Rectal smooth muscle tissue (tissue), 1 donor: ENCODE results near the gene FLOT2.
"Not testable (repeated sequence)": the region's sequence is repeated elsewhere in the genome, so short reads cannot be mapped to it uniquely, and the experiment has no call there.

ENCODE experiments used
- H3K27ac ChIP-seq: one replicate; pipeline ENCODE4 v1.7.0; 2013; ENCODE audit warnings: low read depth, low read length, inconsistent platforms
- H3K27me3 ChIP-seq: one replicate; pipeline ENCODE4 v1.7.0; 2013; ENCODE audit warnings: low read length; ENCODE audit not compliant: control insufficient read depth, insufficient read depth
- H3K36me3 ChIP-seq: one replicate; pipeline ENCODE4 v1.7.0; 2013; ENCODE audit warnings: low read length; ENCODE audit not compliant: control insufficient read depth, insufficient read depth
- H3K4me1 ChIP-seq: one replicate; pipeline ENCODE4 v1.7.0; 2013; ENCODE audit warnings: low read length; ENCODE audit not compliant: control insufficient read depth, insufficient read depth
- H3K4me3 ChIP-seq: one replicate; pipeline ENCODE4 v1.7.0; 2013; ENCODE audit warnings: low read length
- H3K9ac ChIP-seq: one replicate; pipeline ENCODE4 v1.7.0; 2013; ENCODE audit warnings: low read length

FLOT2 gene

DNA sequence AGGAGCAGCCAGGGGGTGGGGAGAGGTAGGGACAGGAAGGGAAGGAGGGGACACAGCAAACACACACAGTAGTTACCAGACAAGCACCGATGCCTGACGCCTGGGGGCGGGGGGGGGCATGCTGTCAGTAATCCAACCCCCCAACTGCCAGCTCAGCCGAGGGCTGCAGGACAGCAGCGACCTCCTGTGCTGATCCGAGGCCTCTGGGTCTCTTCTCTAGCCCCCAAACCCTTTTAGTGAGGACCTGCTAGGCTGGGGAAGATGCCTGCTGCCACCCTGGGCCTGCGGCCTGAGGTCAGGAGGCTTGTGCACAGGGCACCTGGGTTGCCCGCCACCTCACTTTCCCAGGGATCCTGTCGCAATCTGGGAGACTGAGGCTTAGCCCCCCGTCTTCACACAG is 11.6 kb downstream of the FLOT2 start:
- Histone ChIP-seq H3K9ac (no peak overlapping the region), H3K4me1 (no peaks in the 10 kb centered on the region), H3K27ac (no peak overlapping the region), H3K4me3 (no peak overlapping the region), H3K27me3 (no peaks in the 10 kb centered on the region), H3K36me3 (peaks cover 33% of the 10 kb centered on the region)

DNA sequence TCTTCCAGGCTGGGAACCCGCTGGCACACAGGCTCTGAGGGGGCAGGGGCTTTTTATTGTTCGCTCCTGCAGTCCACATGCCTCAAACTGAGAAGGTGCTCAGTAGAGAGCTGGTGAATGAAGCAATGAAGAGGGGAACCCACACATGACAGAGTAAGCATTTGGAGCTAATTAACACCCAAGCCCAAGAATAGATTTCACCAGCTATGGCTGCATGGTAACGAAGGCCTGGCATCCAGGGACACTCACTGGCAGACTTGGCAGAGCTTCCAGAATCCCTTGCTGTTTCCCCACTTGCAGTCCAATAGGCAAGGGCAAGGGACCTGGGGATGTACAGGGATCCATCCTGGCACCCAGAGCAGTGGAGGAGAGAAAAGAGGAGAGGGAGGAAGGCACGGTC is 12.2 kb downstream of the FLOT2 start:
- Histone ChIP-seq H3K27ac (no peak overlapping the region), H3K4me3 (no peak overlapping the region), H3K9ac (no peak overlapping the region), H3K36me3 (peaks cover 39% of the 10 kb centered on the region), H3K4me1 (no peaks in the 10 kb centered on the region), H3K27me3 (no peaks in the 10 kb centered on the region)

DNA sequence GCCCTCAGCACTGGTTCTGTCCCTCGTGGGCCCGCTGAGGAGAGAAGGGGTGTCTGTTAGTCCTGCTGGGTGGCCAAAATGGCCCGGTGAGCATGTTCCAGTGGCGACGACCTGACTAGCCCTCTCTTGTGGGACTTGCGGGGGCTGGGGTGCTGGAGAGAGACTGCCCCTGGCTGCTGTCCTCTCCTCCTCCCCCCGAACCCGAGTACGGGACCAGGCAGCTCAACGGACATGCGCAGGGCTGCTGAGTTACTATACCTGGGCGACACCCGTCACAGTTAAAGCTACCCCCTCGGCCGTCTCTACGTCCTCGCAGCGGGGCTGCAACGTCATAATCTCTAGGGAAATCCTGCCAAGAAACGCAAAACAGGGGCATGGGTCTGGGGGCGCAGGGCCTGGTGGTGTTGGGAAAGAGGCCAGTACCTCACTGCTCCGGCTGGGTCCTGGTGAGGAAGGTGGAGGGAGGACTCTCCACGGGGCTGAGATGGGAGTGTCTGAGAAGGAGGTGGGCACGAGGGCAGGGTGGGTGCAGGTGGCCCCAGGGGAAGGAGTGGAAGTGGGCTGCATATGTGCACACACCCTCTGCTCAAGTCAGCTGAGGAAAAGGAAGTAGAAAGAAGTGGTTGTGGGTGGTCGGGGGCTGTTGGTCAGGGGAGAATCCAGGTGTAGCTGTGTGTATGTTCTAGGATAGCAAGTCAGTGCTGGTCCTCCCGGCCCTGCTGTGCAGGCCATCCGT is 13.4 kb downstream of the FLOT2 start:
- no peak overlapping the region for H3K4me3 ChIP-seq

DNA sequence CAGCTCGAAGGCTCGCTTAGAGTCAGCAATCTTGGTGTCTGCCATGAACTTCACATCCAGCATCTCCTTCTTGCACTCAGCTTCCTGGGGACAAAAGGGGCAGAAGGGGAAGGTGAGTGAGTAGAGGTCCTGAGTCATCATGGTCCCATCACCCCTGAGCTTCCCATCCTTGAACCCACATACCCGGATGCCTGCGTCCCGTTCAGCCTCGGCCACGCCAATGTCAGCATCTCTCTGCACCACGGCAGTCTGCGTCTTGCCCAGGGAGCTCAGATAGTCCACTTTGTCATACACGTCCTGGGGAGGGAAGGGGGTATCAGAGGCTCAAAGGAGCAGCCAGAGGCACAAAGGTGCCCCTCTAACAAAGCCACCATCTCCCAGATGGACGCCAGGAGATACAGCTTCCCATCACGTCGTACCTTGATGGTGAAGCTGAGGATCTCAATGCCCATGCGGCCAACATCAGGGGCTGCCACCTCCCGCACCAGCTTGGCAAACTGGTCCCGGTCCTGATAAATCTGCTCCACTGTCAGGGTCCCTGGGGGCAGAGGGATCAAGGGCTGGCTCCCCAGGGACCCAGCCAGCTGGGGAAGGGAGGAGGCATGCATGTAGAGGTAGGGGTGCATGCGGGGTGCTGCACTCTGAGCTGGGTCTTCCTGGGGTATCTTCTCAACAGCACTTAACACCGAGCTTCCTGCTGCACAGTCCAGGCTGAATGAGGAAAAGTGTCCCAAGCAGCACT is 15.2 kb downstream of the FLOT2 start:
- H3K4me3 ChIP-seq = no peak overlapping the region
- no peaks in the 10 kb centered on the region for H3K27me3 ChIP-seq
- no peak overlapping the region for H3K9ac ChIP-seq
- H3K27ac ChIP-seq = no peak overlapping the region
- H3K4me1 ChIP-seq = no peaks in the 10 kb centered on the region
- H3K36me3 ChIP-seq = peaks cover 48% of the 10 kb centered on the region

More for the DNA sequence above, 13.4 kb downstream of the FLOT2 start:
- peaks cover 50% of the 10 kb centered on the region for H3K36me3 ChIP-seq
- no peaks in the 10 kb centered on the region for H3K27me3 ChIP-seq
- no peak overlapping the region for H3K27ac ChIP-seq
- no peaks in the 10 kb centered on the region for H3K4me1 ChIP-seq
- no peak overlapping the region for H3K9ac ChIP-seq

DNA sequence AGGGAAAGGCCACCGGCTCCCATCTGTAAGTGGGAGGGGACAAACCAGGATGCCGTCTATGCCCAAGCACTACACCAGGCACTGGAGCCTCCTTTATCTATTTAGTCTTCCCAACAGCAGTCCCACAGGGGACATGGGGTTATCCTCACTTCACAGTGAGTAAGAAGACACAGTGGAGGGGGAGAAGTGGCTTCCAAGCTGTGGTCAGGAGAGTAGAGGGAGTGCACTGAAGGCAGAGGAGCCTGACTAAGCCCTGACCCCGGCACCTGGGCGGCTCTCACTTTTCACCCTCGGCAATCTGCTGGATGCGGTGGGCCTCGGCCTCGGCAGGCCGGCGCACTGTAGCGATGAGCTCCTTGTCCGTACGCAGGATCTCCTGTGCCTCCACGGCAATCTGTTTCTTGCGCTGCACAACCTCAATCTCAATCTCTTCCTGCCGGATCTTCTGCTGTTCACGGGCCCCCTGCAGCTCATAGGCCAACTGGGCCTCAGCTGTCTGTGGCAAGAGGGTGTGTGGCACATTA is 15.9 kb downstream of the FLOT2 start:
- Histone ChIP-seq H3K9ac (no peak overlapping the region), H3K36me3 (peaks cover 48% of the 10 kb centered on the region), H3K4me3 (no peak overlapping the region), H3K27ac (no peak overlapping the region), H3K4me1 (no peaks in the 10 kb centered on the region), H3K27me3 (no peaks in the 10 kb centered on the region)

DNA sequence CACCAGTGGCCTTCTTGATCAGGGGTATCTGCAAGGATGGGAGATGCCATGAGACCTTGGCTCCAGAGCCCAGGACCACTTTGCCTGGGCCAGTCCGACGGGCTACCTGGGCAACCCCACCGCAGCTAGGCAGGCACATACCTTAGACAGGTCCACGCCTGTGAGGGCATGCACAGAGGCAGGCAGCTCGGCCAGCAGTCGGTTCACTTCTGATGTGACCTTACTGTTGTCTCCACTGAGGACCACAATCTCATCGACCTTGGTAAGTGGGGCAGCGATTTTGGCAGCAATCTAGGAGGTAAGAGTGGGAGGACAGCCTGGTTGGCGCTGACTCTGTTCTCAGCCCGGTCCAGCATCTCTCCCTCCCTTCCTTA is 17.0 kb downstream of the FLOT2 start:
- Histone ChIP-seq H3K36me3 (peaks cover 48% of the 10 kb centered on the region), H3K9ac (no peak overlapping the region), H3K4me1 (no peaks in the 10 kb centered on the region), H3K27me3 (no peaks in the 10 kb centered on the region), H3K27ac (no peak overlapping the region), H3K4me3 (no peak overlapping the region)

DNA sequence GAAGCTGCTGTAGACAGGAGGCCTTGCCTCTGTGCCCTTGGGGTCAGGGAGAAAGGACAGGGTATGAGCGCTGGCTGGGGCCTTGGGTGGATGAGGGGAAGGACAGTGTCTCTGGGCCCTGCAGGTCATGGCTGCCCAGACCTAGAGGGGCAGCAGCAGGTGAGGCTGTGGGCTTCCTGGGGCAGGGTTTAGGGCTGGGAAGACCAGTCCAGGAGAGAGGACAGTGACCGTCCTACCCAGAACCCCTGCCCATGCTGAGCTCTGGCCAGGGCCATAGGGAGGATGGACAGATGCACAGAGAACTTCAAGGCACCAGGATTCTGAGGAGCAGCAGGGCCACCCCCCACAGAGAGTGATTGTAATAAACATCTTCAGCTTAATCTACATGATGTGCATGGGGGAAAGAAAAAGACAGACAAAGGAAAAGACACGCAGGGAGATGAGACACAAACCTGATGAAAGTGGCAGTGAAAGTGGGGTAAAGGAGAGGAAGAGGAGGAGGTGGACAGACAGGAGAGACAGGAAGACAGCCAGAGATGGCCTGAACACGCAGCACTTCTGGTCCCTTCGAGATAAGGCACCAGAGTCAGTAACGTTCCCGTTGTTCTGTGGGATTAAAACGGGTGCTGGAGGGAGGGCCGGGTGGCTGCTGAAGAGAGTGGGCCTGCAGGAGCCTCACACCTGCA is 17.5 kb downstream of the FLOT2 start:
- H3K27me3 ChIP-seq = no peaks in the 10 kb centered on the region
- H3K4me3 ChIP-seq = no peak overlapping the region
- no peaks in the 10 kb centered on the region for H3K4me1 ChIP-seq
- H3K36me3 ChIP-seq = peaks cover 46% of the 10 kb centered on the region
- no peak overlapping the region for H3K27ac ChIP-seq
- no peak overlapping the region for H3K9ac ChIP-seq

DNA sequence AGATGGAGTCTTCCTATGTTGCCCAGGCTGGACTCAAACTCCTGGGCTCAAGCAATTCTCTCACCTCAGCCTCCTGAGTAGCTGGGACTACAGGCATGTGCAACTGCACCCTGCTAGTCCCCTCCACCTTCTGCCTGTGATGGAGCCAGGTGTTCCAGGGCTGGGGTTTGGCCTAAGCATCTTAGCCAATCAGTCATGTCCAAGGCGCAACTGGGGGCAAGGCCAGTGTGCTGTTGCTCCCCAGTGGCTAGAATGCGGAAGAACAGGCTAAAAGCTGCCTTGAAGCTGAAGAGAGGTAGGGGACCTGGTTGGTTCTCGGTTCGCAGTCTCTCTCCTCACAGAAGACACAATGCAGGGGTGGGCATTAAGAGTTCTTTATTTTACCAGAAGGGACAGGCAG is 18.6 kb downstream of the FLOT2 start:
- Histone ChIP-seq H3K36me3 (peaks cover 38% of the 10 kb centered on the region), H3K27me3 (no peaks in the 10 kb centered on the region), H3K27ac (no peak overlapping the region), H3K4me3 (no peak overlapping the region), H3K4me1 (no peaks in the 10 kb centered on the region), H3K9ac (no peak overlapping the region)

DNA sequence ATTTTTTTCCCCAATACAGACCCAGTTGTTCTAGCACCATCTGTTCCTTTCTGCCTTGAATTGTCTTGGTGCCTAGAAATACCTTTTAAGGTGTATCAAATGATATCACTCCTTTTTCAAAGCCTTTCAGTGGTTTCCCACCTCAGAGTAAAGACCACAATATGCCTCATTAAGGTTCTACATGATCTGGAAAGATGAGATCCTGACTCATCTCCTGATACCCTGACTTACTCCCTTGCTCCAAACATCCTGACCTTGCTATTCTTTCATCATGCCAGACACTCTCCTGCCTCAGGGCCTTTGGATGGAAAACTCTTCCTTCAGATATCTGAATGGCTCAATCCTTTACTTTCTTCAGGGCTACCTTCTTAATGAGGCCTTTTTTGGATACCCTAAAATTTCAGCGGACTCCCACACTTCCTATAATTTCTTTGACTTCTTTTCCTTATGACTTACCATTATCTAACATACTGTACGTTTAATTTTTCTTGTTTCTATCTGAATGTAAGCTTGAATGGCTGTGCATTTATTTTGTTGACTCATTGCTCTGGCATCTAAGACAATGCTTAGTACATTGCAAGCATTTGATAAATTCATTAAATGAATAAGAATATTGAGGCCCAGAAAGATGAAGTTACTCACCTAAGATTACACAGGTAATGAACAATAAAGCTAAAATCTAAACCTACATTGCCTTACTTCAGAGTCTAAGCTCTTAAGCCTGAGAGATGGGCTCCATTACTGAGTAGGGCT is 19.2 kb downstream of the FLOT2 start:
- H3K27me3 ChIP-seq = no peaks in the 10 kb centered on the region
- no peak overlapping the region for H3K9ac ChIP-seq
- H3K27ac ChIP-seq = no peak overlapping the region
- peaks cover 35% of the 10 kb centered on the region for H3K36me3 ChIP-seq
- H3K4me3 ChIP-seq = no peak overlapping the region
- H3K4me1 ChIP-seq = no peaks in the 10 kb centered on the region

DNA sequence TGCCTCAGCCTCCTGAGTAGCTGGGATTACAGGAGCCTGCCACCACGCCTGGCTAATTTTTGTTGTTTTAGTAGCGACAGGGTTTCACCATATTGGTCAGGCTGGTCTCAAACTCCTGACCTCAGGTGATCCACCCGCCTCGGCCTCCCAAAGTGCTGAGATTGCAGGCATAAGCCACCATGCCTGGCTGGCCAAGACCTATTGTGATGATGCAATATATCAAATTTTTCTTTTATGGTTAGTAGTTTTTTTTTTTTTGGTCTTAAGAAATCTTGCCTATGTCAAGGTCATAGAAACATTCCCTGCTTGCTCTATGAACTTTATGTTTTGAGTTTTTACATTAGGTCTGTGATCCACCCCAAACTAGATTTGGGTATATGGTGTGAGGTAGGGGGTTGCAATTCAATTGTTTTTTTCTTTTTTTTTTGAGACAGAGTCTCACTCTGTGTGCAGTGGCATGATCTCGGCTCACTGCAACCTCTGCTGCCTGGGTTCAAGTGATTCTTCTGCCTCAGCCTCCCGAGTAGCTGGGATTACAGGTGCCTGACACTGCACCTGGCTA is 20.3 kb downstream of the FLOT2 start:
- not testable (repeated sequence) for H3K27ac ChIP-seq

DNA sequence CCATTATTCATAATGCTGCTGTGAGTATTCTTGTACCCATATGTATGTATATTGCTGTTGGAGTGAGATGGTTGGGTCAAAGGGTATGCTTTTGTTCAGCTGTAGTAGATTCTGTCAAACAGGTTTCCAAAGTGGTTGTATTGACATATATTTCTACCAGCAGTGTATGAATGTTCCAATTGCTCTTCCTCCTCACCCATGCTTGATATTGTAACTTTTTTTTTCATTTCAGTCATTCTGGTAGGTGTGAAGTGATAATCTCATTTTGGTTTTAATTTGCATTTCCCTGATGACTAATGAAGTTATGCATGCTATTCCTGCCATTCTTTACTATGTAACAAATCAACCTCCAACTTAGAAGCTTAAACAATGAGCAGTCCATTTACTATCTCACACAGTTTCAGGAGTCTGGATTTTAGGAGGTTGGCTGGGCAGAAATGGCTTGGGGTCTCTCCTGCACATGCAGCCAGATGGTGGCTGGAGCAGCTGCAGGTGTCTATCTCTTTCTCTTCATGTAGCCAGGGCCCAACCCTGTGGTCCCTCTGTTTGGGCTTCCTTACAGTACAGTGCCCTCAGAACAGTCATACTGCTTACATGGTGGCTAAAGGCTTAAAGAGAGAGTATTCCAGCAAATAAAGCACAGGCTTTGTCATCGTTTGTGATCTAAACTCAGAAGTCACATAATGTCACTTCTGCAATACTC is 21.5 kb downstream of the FLOT2 start:
- Histone ChIP-seq H3K27ac (no peak overlapping the region), H3K9ac (no peak overlapping the region), H3K36me3 (peaks cover 21% of the 10 kb centered on the region), H3K4me3 (no peak overlapping the region), H3K4me1 (no peaks in the 10 kb centered on the region), H3K27me3 (no peaks in the 10 kb centered on the region)

More for the DNA sequence above, 20.3 kb downstream of the FLOT2 start:
- peaks cover 32% of the 10 kb centered on the region for H3K36me3 ChIP-seq
- H3K9ac ChIP-seq, H3K27me3 ChIP-seq, H3K4me1 ChIP-seq, H3K4me3 ChIP-seq: not testable (repeated sequence)
